Measurements from ENCODE around the gene FBN1. TPM values are rescaled to one million over a fixed set of nuclear protein-coding genes. Genes with fewer than 3 reads are reported as not detected.
A peak's percentile ranks its signal among the peaks of the same experiment; 100 is the strongest.

FBN1 gene
- total RNA-seq, 2 donors from 2014 or later = 258 to 300 TPM

GRCh38 chr15:48479751-48480150 is 165.8 kb downstream of the FBN1 start:
- Histone ChIP-seq H3K4me3 (no peak overlapping the region), H3K27me3 (replicated peaks; ENCODE audit: insufficient read depth) (no peaks in the 10 kb centered on the region), H3K27ac (peak overlapping the region in 1 of 2 donors; percentile 18), H3K9me3 (no peaks in the 10 kb centered on the region), H3K36me3 (peaks cover 6% of the 10 kb centered on the region), H3K4me1 (ENCODE audit: control insufficient read depth in 1 of 2, low read depth in 2 of 2) (peaks cover 19 to 21% of the 10 kb centered on the region in 2 donors)
- ATAC-seq (ENCODE audit: insufficient number of reproducible peaks, low FRiP score, low read depth) = no peak
- DNase-seq (ENCODE audit: low spot score) = no peak
- TF ChIP-seq CTCF (IDR thresholded peaks at IDR 0.05) = no peak

GRCh38 chr15:48478581-48478980 is 166.9 kb downstream of the FBN1 start:
- peak overlapping the region; percentile 39 to 55 for H3K27ac ChIP-seq
- no peak for ATAC-seq (ENCODE audit: insufficient number of reproducible peaks, low FRiP score, low read depth)

GRCh38 chr15:48477795-48478360 is 167.6 kb downstream of the FBN1 start:
- peak overlapping the region; percentile 39 to 55 for H3K27ac ChIP-seq

More at GRCh38 chr15:48478581-48478980, 166.9 kb downstream of the FBN1 start:
- Histone ChIP-seq H3K4me1 (ENCODE audit: control insufficient read depth in 1 of 2, low read depth in 2 of 2) (peaks cover 19 to 21% of the 10 kb centered on the region in 2 donors), H3K27me3 (replicated peaks; ENCODE audit: insufficient read depth) (no peaks in the 10 kb centered on the region), H3K9me3 (no peaks in the 10 kb centered on the region), H3K36me3 (peaks cover 2% of the 10 kb centered on the region), H3K4me3 (no peak overlapping the region)
- DNase-seq (ENCODE audit: low spot score) = no peak
- TF ChIP-seq CTCF (IDR thresholded peaks at IDR 0.05) = no peak

GRCh38 chr15:48475600-48476395 is 169.7 kb downstream of the FBN1 start:
- H3K9me3 ChIP-seq = no peaks in the 10 kb centered on the region
- no peak for TF ChIP-seq CTCF (IDR thresholded peaks at IDR 0.05)
- ATAC-seq (ENCODE audit: insufficient number of reproducible peaks, low FRiP score, low read depth) = no peak
- no peak overlapping the region for H3K4me3 ChIP-seq
- H3K27me3 ChIP-seq (replicated peaks; ENCODE audit: insufficient read depth) = no peaks in the 10 kb centered on the region
- H3K4me1 ChIP-seq (ENCODE audit: control insufficient read depth in 1 of 2, low read depth in 2 of 2) = peaks cover 18 to 21% of the 10 kb centered on the region in 2 donors
- H3K27ac ChIP-seq = no peak overlapping the region
- no peak for DNase-seq (ENCODE audit: low spot score)
- peaks cover 19% of the 10 kb centered on the region for H3K36me3 ChIP-seq

More at GRCh38 chr15:48477795-48478360, 167.6 kb downstream of the FBN1 start:
- Histone ChIP-seq H3K27me3 (replicated peaks; ENCODE audit: insufficient read depth) (no peaks in the 10 kb centered on the region), H3K4me1 (ENCODE audit: control insufficient read depth in 1 of 2, low read depth in 2 of 2) (peaks cover 19 to 21% of the 10 kb centered on the region in 2 donors), H3K36me3 (peaks cover 8% of the 10 kb centered on the region), H3K4me3 (no peak overlapping the region), H3K9me3 (no peaks in the 10 kb centered on the region)
- DNase-seq (ENCODE audit: low spot score) (no peak), ATAC-seq (ENCODE audit: insufficient number of reproducible peaks, low FRiP score, low read depth) (no peak)
- TF ChIP-seq CTCF (IDR thresholded peaks at IDR 0.05) = no peak

GRCh38 chr15:48473667-48474066 is 171.8 kb downstream of the FBN1 start:
- DNase-seq (ENCODE audit: low spot score) = no peak
- Histone ChIP-seq H3K4me3 (no peak overlapping the region), H3K27ac (no peak overlapping the region), H3K4me1 (ENCODE audit: control insufficient read depth in 1 of 2, low read depth in 2 of 2) (peaks cover 11 to 26% of the 10 kb centered on the region in 2 donors), H3K9me3 (no peaks in the 10 kb centered on the region), H3K36me3 (peaks cover 24% of the 10 kb centered on the region), H3K27me3 (replicated peaks; ENCODE audit: insufficient read depth) (no peaks in the 10 kb centered on the region)
- TF ChIP-seq CTCF (IDR thresholded peaks at IDR 0.05) = no peak
- ATAC-seq (ENCODE audit: insufficient number of reproducible peaks, low FRiP score, low read depth) = no peak
